Measurements from ENCODE around the gene CADM1. TPM values are rescaled to one million over a fixed set of nuclear protein-coding genes. Genes with fewer than 3 reads are reported as not detected.

CADM1 gene
- total RNA-seq, 1 experiment from 2014 or later = 0.79 TPM

DNA sequence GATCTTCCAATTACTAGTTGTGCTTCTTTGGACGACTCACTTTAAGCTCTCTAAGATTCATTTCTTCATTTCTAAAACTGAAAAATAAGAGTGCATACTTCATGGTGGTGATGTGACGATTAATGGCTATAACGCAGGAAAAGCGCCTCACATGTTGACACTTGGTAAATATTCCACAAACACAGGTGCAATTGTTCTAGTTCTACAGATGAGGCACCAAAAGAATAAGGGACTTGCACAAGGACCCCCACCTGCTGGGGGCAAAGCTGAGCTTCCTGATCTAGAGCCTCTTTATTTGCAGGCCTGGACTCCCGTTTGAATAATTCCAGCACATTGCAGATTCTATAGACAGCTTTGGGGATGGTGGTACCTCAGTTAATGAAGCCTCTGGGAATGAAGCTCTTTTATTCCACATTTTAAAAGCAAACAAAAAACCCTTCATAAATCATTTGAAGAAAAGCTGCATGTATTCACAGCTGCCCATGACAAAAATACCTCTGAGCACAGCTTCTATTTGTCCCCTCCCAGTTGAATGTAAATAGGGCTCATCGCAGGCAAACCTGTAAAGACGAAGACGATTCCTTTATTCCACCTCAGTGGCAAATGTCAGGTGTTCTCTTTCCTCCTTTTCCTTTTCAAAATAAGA lies 14.9 kb upstream of the CADM1 start:
- no peak overlapping the region for H2AFZ ChIP-seq (ENCODE audit: low read depth, low read length, poor library complexity, severe bottlenecking)
- H3K79me2 ChIP-seq (ENCODE audit: insufficient read depth, low read length) = no peaks in the 10 kb centered on the region
- ChIA-PET CTCF (no interaction called here), RAD21 (ENCODE audit: low non-redundant PET in 1 of 2, low total read pairs in 2 of 2, uncharacterized antibody in 2 of 2, unreplicated experiment in 2 of 2) (no interaction called here), POLR2A (no interaction called here)
- H3K4me2 ChIP-seq (ENCODE audit: low read length) = no peak overlapping the region
- no peaks in the 10 kb centered on the region for H3K27me3 ChIP-seq (ENCODE audit: insufficient read depth, low read length)
- no peaks in the 10 kb centered on the region for H3K36me3 ChIP-seq (ENCODE audit: control insufficient read depth in 1 of 2, insufficient read depth in 2 of 2, low read length in 2 of 2)
- BruUV-seq (replicated peaks) = no TSS peak
- no peak for ATAC-seq
- no peaks in the 10 kb centered on the region for H3K9me2 ChIP-seq (ENCODE audit: insufficient read depth)
- DNase-seq (ENCODE audit: low read depth, low spot score) = no peak
- H3K9ac ChIP-seq (ENCODE audit: low read length) = no peak overlapping the region
- H3K27ac ChIP-seq (ENCODE audit: low read depth, low read length) = no peak overlapping the region
- no peaks in the 10 kb centered on the region for H4K20me1 ChIP-seq (ENCODE audit: insufficient read depth)
- no peak overlapping the region for H3K4me3 ChIP-seq (replicated peaks in 1 of 2; ENCODE audit: low read depth in 1 of 2, low read length in 2 of 2)
- no peak for TF ChIP-seq SP1 (IDR thresholded peaks at IDR 0.05; ENCODE audit: low read depth)
- TF ChIP-seq ZNF274 (IDR thresholded peaks at IDR 0.05; ENCODE audit: low read depth, low read length) = no peak
- intact Hi-C loops (cut with micrococcal nuclease) = no loop called here
- H3K9me3 ChIP-seq (ENCODE audit: control insufficient read depth in 1 of 2, insufficient read depth in 1 of 2, low read depth in 1 of 2, low read length in 2 of 2) = peaks cover 5 to 11% of the 10 kb centered on the region in 2 experiments; a peak in 2 of 4 replicates
- H3K4me1 ChIP-seq (ENCODE audit: control insufficient read depth in 1 of 2, insufficient read depth in 2 of 2, low read length in 2 of 2) = no peaks in the 10 kb centered on the region

DNA sequence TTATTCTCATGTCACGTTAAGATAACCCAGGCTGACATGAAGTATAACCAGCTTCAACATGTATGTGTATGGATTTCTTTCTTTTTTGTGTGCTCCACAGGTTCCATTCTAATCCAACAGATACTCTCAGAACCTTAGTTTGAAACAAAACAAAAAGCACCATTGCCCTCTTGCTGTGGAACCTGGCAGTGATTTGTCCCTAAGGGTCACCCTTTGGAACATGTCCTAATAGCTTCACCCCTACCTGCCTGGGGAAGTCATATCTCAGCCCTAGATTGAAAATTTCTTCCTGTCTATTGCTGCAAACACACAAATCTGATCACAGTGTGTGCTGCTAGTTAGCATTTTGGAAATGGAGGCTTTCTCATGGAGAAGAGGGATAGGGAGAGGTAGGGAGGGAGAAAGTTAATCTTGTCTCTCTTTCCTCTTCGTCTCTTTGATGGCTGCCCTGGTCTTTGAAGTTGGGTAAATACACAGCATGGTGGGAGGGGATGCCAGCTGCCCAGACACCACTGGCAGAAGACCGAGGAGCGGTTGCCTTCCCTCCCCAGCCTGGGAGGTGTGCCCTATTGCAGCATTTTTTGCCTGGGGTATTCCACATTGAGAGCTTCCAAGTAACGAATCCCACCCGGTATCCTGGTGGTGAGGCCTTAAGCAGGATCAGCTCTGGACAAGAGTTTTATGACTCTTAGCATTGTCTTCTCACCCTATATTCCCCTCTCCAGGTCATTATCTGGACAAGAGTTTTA lies 11.6 kb upstream of the CADM1 start:
- ChIA-PET POLR2A (no interaction called here), CTCF (no interaction called here), RAD21 (ENCODE audit: low non-redundant PET in 1 of 2, low total read pairs in 2 of 2, uncharacterized antibody in 2 of 2, unreplicated experiment in 2 of 2) (no interaction called here)
- no peaks in the 10 kb centered on the region for H3K79me2 ChIP-seq (ENCODE audit: insufficient read depth, low read length)
- H3K4me1 ChIP-seq (ENCODE audit: control insufficient read depth in 1 of 2, insufficient read depth in 2 of 2, low read length in 2 of 2) = no peaks in the 10 kb centered on the region
- no TSS peak for BruUV-seq (replicated peaks)
- H3K9me3 ChIP-seq (ENCODE audit: control insufficient read depth in 1 of 2, insufficient read depth in 1 of 2, low read depth in 1 of 2, low read length in 2 of 2) = peaks cover 0 to 11% of the 10 kb centered on the region in 2 experiments; a peak in 2 of 4 replicates
- no peak overlapping the region for H3K4me2 ChIP-seq (ENCODE audit: low read length)
- no peaks in the 10 kb centered on the region for H4K20me1 ChIP-seq (ENCODE audit: insufficient read depth)
- no peak overlapping the region for H3K27ac ChIP-seq (ENCODE audit: low read depth, low read length)
- H3K27me3 ChIP-seq (ENCODE audit: insufficient read depth, low read length) = no peaks in the 10 kb centered on the region
- no peak overlapping the region for H3K9ac ChIP-seq (ENCODE audit: low read length)
- no peak overlapping the region for H3K4me3 ChIP-seq (replicated peaks in 1 of 2; ENCODE audit: low read depth in 1 of 2, low read length in 2 of 2)
- no peaks in the 10 kb centered on the region for H3K9me2 ChIP-seq (ENCODE audit: insufficient read depth)
- DNase-seq (ENCODE audit: low read depth, low spot score) (no peak), ATAC-seq (no peak)
- H2AFZ ChIP-seq (ENCODE audit: low read depth, low read length, poor library complexity, severe bottlenecking) = no peak overlapping the region
- intact Hi-C loops (cut with micrococcal nuclease) = no loop called here
- H3K36me3 ChIP-seq (ENCODE audit: control insufficient read depth in 1 of 2, insufficient read depth in 2 of 2, low read length in 2 of 2) = no peaks in the 10 kb centered on the region
- TF ChIP-seq, protein P1, sequence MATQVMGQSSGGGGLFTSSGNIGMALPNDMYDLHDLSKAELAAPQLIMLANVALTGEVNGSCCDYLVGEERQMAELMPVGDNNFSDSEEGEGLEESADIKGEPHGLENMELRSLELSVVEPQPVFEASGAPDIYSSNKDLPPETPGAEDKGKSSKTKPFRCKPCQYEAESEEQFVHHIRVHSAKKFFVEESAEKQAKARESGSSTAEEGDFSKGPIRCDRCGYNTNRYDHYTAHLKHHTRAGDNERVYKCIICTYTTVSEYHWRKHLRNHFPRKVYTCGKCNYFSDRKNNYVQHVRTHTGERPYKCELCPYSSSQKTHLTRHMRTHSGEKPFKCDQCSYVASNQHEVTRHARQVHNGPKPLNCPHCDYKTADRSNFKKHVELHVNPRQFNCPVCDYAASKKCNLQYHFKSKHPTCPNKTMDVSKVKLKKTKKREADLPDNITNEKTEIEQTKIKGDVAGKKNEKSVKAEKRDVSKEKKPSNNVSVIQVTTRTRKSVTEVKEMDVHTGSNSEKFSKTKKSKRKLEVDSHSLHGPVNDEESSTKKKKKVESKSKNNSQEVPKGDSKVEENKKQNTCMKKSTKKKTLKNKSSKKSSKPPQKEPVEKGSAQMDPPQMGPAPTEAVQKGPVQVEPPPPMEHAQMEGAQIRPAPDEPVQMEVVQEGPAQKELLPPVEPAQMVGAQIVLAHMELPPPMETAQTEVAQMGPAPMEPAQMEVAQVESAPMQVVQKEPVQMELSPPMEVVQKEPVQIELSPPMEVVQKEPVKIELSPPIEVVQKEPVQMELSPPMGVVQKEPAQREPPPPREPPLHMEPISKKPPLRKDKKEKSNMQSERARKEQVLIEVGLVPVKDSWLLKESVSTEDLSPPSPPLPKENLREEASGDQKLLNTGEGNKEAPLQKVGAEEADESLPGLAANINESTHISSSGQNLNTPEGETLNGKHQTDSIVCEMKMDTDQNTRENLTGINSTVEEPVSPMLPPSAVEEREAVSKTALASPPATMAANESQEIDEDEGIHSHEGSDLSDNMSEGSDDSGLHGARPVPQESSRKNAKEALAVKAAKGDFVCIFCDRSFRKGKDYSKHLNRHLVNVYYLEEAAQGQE (IDR thresholded peaks at IDR 0.05; ENCODE audit: low read depth) = no peak
- TF ChIP-seq ELF1 (IDR thresholded peaks at IDR 0.05; ENCODE audit: borderline replicate concordance, low read depth) (no peak), SP1 (IDR thresholded peaks at IDR 0.05; ENCODE audit: low read depth) (no peak), CEBPB (IDR thresholded peaks at IDR 0.05; ENCODE audit: low read depth) (no peak), SRF (IDR thresholded peaks at IDR 0.05; ENCODE audit: low read depth) (no peak), ZNF274 (IDR thresholded peaks at IDR 0.05; ENCODE audit: low read depth, low read length) (no peak), CBX3 (IDR thresholded peaks at IDR 0.05; ENCODE audit: low read depth) (no peak), POLR2AphosphoS5 (IDR thresholded peaks at IDR 0.05; ENCODE audit: low read depth, low read length) (no peak), EZH2phosphoT487 (IDR thresholded peaks at IDR 0.05; ENCODE audit: borderline replicate concordance) (no peak)
- TF ChIP-seq, protein P2, sequence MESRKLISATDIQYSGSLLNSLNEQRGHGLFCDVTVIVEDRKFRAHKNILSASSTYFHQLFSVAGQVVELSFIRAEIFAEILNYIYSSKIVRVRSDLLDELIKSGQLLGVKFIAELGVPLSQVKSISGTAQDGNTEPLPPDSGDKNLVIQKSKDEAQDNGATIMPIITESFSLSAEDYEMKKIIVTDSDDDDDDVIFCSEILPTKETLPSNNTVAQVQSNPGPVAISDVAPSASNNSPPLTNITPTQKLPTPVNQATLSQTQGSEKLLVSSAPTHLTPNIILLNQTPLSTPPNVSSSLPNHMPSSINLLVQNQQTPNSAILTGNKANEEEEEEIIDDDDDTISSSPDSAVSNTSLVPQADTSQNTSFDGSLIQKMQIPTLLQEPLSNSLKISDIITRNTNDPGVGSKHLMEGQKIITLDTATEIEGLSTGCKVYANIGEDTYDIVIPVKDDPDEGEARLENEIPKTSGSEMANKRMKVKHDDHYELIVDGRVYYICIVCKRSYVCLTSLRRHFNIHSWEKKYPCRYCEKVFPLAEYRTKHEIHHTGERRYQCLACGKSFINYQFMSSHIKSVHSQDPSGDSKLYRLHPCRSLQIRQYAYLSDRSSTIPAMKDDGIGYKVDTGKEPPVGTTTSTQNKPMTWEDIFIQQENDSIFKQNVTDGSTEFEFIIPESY (IDR thresholded peaks at IDR 0.05; ENCODE audit: extremely low read depth, insufficient replicate concordance, low read length) = no peak
- TF ChIP-seq, protein P3, sequence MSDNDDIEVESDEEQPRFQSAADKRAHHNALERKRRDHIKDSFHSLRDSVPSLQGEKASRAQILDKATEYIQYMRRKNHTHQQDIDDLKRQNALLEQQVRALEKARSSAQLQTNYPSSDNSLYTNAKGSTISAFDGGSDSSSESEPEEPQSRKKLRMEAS (IDR thresholded peaks at IDR 0.05) = no peak

Measured in HCT116 (cell line).